Glomerular visceral epithelial cell (primary cell): ENCODE data around the gene HOXA7.

Experiments
- DNase-seq: peaks from one replicate; pipeline ENCODE4 v3.0.0-alpha.2; 2016; ENCODE audit errors: extremely low spot score

Gene HOXA7

DNA sequence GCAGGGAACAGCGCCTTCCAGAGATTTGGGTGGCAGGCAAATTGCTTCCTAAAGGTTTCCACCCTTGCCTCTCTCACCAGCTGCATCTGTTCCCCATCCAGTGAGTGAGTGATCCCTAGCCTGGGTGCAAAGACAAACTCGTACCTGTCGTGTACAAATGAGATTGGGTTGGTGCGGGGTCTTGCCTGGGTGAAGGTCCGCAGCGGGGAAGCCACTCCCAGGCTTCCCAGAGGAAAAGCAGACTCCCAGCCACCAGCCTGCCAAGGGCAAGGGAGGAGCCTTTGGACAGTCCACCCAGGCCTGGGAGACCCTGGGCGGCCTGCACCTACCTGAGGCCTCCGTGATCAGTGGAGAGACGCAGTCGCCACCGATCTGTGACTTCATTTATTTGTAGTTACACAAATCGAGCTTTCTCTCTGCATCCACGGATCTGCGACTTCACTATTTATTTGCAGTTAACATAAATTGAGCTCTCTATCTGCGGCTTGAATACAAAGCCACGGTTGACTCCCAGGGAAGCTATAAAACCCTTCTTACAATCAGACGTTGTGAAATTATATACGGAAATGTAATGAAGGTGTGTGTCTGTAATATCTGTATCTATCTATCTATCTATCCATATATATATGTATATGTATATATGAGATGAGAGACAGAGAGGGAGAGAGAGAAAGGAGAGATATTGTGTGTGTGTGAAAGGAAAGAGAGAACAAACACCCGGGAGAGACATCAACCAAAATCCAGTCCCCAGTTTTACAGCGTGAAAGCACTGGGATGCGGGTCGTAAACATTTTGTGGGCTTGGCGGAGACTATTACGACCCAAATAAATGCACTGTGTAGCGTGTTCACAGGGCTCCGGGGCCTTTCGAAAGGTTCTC, 3.0 kb upstream of the HOXA7 start:
- DNase-seq = no peak

DNA sequence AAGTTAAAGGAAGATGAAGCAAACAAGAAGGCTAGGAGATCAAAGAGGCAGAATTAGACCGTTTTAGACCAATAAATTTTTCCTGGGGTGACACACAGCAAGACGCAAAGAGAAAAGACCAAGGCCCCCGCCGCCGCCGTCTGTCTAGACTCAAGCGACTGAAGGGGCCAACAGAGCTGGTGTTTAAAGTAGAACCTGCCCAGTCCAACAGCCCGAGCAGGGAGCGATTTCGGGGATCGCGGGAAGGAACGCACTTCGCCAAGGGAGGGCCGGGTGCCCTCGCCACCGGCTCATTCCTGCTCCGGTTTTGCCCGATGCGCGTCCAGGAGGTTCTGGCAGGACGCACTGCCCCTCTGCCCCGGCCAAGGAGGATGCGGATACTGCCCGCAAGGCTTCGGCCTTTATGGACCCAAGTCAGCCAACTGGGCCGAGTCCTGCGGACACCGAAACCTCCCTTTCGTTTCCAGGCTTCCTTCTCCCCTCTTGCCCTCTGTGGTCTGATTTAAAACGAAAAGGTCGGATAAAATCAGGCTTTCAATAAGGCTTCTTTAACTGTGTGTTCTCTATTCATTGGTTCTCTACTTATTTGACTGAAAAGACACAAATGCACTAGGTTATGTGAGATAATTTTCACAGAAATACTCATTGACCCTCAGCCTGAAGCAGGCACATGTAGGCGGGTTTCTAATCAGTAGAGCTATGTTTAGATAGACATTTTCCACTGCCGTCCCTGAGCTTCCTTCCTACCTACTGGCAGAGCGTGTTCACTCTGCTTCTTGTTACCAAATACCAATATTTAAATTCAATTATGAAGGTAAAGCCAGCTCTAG, 2.2 kb upstream of the HOXA7 start:
- no peak for DNase-seq

DNA sequence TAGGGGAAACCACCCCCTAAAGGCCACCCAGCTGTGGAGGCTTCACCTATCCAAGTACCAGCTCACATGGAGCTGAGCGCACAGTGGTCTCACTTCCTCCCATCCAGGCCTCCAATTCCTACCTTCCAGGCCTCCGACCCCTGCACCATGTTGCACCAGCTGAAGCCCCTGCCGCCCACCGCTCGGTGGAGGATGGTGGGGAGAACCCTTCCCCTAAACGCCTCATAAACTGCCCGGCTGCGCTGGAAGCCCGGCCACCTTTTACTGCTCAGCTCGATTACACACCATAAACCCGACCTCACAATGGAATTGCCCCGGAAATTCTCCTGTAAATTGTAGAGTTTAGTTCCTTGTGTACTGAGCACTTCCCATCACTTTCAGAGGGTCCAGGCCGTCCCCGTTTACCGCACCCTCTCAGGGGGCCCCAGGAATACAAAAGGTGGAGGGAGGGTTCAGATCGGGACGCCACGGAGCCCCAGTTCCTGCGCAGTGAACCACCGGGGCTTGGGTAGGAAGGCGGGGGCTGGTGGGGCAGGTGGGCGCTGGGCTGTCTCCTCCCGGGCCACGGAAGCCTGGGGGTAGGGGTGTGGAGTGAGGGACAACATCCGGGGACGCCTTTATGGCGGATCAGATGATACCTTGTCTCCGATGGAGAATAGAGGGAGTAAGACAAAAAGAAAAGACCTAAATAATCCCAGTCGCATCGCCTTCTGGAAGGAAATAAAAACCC, 1.4 kb upstream of the HOXA7 start:
- DNase-seq = no peak

DNA sequence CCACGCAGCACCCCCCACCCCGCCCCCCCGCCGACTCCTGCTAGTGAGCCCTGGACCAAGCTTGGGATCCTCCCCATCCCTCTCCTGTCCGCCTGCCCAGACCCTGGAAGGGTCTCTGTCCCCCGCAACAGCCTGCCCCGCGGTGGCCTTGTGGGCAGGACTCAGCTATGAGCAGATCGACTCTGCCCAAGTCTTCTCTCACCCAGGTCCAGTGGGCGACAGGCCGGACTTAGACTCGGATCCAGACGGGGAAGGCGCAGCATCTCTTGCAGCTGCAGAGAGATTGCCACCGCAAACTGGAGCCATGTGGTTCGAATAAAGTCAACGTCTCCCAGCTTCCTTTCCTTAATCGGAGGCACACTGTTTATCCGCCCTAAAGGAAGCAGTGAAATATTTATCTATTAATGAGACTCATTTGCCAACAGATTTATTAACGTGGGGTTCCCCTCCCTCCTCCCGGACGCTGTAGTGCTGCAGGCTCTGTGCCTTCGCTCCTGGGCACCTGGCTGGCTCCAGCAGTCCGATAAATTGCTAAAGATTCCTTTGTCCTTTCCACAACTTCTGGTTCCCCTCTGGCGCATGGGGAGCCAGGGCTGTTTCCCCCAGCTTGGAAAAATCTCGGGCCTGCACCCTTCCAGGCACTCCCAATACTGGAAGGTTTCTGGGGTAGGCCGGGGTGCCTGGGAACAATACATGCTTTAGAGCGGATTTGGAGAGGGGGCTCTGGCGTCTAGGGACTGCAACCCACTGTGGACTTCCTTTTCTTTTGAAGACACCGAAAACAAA, 634 bp upstream of the HOXA7 start:
- no peak for DNase-seq

- peak; percentile 36 for DNase-seq
Measured at GRCh38 chr7:27155816-27156507, 513 bp downstream of the HOXA7 start.

DNA sequence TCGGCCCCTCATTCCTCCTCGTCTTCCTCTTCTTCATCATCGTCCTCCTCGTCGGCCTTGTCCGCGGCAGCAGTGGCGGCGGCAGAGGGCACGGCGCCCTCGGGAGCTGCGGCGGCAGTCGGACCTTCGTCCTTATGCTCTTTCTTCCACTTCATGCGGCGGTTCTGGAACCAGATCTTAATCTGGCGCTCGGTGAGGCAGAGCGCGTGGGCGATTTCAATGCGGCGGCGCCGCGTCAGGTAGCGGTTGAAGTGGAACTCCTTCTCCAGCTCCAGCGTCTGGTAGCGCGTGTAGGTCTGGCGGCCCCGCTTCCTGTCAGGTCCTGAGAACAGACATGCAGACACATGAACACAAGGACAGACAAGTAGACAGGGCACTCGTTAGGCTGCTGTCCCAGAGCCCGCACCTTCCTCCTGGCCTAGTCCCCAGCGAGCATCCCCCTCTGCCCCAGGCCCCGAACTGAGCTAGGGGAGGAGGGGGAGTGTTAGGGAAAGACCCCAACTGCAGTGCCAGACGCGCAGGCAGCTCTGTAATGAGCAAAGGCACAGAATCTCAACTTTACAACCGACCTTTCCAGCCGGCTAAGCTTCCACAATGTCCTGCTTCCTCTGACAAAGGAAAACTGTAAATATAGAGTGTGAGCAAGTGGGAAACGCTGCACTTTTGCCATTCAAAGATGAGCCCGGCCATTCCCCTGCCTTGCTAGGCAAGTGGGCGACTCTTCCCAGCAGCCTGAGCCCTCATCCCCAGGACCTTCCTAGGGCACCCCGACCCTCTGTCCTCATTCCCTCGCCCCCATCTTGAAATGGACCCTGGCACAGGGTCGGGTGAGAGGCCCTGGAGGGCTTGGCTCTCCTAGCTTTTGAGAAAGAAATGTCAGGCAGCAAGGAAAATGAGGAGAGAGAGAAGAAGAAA, 1.3 kb downstream of the HOXA7 start:
- DNase-seq = peak; percentile 74

- no peak for DNase-seq
Measured at GRCh38 chr7:27154369-27154768, 2.1 kb downstream of the HOXA7 start.

- DNase-seq = no peak
Measured at GRCh38 chr7:27153526-27153925, 2.9 kb downstream of the HOXA7 start.

GRCh38 chr7:27152816-27153442, 3.5 kb downstream of the HOXA7 start:
- no peak for DNase-seq

DNA sequence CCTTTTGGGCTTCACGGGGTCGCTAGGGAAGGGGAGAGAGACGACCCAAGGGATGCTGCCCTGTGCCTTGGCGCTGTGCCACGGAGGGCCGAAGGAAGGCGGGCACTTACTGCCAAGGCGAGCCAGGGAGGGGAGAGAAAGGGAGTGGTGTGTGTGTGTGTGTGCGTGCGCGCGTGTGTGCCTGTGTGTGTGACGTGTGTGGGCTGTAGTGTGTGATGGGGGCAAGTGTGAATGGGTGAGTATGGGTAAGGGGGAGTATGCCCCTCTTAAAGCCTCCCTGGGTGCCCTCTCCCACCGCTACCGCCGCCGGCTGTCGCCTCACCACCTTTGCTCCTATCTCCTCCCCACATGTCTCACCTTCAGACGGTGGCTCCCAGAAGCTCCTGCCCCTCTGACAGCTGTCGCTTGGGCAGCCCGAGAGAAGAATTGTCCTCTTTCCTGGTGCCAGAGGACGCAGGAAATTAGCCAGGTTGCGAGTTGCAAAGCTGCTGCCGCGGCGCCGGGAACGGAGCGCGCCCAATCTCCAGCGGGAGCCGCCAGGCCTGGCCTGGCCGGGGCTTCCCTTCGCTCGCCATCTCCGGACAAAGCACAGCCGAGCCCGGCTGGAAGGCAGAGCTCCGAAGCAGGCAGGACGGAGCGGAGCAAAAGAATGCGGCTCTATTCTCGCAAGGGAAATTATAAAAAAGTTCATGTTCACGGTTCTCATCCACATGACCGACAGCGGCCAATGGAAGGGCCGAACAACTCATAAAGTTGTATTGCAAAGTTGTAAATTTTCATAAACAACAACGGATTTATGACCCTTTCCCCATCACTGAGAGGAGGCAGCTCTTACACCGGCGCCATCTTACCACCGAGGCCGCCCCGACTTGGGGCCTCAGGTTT, 4.3 kb downstream of the HOXA7 start, which contains the start of gene HOXA3:
Gene HOXA3 (minus strand): TSS at position 653 of the 885 bp plus-strand sequence. CDS start 41,943 bp downstream, outside the sequence.
- peak; percentile 52 for DNase-seq

DNA sequence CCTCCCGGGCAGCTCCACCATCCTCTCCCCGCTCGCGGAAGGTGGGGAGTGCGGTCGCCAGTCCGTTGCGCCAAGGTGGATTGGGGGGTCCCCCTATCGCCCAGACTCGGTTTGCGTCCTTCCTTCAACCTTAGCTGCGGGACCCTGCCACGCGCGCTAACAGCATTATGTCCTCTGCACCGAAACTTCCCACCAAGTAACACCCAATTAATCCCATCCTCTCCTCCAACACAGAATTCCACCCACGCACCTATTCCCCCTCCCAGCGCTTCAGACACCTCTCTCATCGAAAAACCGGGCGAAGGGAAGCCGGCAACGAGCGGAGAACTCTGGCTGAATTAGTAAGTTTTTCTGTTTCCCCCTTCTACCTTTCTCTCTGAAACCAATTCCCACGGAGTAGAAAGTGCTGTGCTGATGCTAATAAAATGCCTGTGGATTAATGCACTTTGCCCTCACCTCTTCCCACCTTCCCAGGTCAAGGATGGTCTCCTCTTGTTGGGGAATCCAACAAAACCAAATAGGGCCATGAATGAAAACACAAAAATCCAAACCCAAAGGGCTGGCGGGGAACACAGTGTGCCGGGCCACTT, 5.0 kb downstream of the HOXA7 start:
- DNase-seq = no peak

DNA sequence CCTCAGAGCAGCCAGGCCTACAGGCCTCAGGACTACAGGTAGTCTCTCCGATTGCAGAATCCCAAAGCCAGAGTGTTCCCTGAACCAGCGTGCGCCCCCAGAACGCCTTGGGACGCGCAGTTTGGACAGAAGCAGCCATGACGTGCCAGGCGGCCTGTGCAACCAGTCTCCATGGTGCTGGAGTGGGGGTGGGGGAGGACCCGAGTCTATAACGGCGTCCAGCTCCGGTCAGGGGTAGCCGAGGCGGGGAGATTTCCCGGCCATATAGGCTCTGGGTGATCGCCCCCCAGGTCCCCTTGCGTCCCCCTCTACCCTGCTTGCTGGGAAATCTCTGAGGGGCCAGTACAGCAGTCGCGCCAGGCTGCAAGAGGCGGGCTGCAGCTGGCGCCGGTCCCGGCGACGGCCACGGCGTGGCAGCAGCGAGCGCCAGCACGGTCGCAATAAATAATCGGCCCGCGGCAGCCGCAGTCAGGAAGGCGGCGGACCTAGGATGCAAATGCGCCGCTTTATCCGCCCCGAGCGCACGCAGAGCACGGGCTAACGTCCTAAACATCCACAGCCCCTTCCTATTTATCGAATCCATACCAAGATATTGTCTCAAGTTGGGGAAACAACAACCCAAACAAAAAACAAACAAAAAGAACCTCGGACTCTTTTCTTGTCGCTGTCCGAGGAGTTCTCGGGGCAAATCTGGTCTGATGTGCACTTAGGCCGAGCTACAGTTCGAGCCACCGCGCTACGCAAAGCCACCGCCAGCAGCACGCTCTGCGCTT, 5.7 kb downstream of the HOXA7 start:
- DNase-seq = peak; percentile 84

- DNase-seq = no peak
Measured at GRCh38 chr7:27149842-27150567, 6.5 kb downstream of the HOXA7 start.

- peak; percentile 45 for DNase-seq
Measured at GRCh38 chr7:27148756-27149641, 7.5 kb downstream of the HOXA7 start.
